GM21390 (cell line): Measurements from ENCODE around the gene SCN8A.

Experiments used
- ATAC-seq: cut with Tn5 transposase; IDR thresholded peaks from one replicate; pipeline ENCODE4 v1.9.1; 2021; ENCODE audit not compliant: unreplicated experiment

SCN8A gene

DNA sequence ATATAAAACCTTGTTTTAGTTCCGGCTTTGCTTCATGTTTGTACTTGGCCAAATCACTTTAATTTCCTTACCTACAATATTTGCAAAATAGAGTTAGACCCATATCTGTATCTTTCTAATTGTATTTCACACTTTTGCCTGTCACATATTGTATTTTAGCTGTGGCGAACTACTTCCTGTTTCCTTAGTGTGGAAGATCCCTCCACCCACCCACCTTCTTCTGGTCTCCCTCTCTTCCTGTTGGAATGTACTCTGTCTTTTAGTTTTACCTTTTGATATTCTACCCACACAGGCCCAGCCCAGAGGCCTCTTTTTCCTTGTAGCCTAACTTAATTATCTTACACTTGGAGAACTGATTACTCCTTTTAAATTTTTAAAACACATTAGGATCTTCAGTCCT, 78.2 kb downstream of the SCN8A start:
- ATAC-seq, result no peak

DNA sequence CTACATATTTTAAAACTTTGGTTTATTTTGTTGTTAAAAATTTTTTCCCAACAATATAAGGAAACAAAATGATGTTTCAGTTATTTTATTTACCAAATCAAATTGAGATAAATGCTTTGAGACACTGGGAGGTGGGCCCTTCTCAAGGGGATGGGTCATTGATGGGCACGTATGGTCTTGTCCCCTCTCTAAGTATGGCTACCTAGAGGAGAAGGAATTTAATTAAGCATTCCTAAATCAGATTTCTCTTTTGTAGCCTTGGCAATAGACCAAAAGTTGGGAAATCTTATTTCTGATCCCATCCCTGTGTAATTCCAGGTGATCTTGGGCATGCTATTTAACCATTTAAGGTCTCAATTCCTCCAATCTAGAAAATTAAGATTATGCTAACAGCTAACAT, 79.0 kb downstream of the SCN8A start:
- ATAC-seq, result no peak

DNA sequence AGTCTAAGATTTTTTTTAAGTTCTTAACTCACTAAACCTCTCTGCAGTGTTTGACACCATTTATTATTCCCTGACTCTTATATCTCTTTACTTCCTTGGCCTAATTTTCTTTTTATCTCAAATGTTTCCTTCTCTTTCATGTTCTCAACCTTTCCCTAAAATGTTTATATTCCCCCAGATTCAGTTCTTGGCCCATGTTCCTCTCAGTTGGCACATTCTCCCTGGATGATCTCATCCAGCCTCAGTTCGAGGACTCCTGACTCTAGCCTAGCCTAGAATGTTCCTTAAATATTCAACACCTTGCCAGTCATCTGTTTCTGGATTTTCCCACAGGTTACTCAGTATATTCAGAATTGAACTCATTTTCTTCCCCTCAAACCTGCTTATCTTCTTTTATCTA, 81.3 kb downstream of the SCN8A start:
- ATAC-seq, result no peak

DNA sequence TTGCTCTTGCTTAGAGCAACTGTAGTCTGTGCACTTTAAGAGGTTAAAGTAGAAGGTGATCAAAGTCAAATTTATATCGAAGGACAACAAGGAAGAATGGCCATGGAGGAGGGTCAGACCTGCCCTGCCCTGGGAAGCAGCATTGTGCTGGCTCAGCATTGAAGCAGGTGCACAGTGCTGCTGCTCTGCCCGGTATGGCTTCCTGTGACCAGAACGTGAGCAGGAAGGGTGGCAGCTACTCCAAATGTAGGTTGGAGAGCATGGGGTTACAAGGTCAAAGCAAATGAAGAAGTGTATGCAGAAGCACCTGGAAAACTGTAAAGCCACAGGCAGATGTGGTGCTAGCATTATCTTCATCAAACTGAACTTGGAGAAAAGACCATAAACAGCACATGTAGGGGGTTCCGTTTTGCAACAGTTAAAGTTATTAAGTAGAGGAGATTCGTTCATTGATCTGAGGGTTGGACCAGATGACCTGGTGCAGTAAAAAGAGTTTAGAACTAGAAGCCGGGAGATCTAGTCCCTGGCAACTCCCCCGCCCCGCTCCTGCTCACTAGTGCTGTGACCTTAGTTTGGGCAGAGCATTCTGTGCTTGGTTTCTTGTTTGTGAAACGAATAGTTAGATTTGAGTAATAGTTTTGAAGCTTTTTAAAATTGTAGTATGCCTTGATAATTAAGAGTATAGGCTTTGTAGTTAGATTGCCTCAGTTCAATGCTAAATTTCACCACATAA, 84.2 kb downstream of the SCN8A start:
- ATAC-seq, result no peak

DNA sequence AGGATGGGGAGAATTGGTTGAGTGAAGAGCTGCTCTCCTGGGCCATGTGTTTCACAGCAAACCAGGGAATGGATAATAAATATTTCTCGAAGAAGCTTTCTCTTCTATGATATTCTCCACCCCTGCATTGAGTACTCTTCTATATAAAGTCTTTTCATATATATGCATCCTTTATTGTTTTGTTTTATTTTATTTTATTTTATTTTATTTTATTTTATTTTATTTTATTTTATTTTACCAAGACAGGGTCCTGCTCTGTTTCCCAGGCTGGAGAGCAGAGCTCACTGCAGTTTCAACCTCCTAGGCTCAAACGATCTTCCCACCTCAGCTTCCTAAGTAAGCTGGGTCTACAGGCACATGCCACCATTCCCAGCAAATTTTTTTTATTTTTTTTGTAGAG, 85.8 kb downstream of the SCN8A start:
- ATAC-seq, result no peak

DNA sequence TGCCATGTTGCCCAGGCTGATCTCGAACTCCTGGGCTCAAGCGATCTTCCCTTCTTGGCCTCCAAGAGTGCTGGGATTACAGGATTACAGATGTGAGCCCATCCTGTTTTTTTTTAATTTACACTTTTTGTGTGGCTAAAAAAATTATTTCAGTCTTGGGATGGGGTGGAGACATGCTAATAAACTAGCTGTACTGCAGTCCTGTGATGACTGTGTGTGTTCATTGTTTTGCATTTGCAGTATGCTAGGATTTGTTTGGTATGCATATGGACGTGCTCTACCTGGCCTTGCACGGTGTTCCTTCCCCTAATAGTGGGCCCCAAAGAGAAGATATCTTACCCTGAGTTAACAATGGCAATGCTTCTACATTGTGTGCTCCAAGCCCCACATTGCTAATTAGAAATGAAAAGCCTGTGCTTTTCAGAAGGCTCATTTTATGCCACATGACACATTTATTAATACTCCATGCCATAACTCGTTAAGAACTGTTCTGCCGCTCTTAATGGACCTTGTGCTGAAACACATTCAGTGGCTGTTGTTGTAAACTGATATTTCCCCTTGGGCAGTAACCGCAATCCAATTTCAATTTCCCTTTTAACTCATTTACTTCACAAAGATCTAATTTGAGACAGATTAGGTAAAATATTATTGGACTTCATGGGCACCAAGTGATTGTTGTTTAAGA, 86.4 kb downstream of the SCN8A start:
- ATAC-seq, result no peak

DNA sequence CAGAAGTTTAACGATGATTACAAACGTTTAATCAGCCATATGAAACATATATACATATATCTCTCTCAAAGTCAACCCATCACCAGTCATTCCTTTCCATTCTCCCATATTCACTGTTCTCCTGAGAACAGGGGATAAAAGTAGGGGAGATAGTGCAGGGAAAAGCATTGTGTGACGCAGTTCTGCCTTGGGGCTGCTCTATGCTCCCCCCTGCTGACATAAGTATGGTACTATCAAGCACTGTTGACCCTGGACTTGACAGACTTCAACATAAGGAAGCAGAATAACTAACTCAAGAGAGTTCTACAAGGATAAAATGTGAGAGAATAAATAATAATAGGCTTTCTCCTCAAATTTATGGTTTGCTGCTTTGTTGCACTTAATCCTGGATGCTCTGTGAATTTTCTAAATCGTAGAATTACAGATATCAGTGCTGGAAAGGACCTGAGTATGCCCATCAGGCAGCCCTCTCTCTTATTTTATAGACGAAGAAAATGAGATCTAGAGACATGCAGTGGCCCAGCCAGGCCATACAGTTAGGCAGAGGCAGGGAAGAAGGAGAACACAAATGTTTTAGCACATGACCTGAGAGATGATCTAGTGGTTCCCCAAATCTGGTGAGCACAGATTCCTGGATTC, 87.2 kb downstream of the SCN8A start:
- ATAC-seq, result no peak

DNA sequence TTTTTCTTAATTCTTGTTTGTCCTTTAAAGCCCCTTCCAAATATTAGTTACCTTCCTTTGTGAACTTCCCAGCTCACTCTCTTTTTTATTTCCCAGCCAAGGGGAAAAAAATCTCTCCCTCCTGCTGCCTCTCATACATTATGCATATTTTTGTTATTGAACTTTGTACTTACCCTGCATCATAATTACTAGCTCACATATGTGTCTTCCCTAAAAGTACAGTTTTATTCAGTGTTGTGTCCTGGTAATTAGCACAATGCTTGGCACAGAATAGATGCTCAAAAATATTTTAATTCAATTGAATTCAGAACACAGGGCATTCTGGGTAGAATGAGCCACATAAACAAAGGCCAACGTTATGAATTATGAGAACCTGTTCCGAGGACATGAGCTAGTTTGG, 91.9 kb downstream of the SCN8A start:
- no peak for ATAC-seq

DNA sequence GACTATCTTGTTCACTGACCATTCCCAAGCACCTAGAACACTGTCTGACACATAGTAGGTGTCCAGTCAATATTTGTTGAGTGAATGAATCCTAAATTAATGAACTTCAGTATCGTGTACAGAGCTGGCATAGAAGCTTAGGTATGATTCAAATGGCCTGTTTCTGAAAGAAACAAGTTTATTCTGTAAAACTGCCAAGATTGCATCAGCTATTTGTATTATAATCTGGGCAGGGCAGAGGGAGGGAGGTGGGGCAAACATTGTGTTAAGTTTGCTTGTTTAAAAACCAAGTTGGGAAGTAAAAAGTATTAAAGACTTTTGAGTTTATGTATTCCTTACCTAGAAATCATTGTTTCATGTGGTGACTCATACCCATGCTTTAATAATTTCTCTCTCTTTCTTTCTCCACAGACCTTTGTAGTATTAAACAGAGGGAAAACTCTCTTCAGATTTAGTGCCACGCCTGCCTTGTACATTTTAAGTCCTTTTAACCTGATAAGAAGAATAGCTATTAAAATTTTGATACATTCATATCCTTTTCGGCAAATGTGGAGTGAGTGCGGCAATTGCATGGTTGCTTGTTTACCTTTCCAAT, 92.8 kb downstream of the SCN8A start:
- no peak for ATAC-seq

DNA sequence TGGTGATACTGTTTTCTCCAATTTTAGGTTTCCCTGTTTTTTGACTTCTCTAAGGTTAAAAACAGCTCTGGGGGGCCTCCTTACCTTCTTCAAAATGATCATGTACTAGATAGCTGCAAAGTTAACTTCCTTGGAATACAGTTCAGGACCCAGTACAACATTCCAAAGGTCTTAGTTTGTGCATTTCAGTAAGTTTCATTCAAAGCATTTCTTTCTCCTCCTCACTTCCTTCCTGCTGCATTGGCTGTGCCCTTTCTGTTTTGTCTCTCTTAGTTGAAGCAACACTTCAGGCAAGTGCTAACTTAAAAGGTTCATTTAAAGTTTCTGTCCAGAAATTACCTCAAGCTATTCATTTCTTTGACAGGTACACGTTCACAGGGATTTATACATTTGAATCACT, 95.7 kb downstream of the SCN8A start:
- ATAC-seq, result no peak

DNA sequence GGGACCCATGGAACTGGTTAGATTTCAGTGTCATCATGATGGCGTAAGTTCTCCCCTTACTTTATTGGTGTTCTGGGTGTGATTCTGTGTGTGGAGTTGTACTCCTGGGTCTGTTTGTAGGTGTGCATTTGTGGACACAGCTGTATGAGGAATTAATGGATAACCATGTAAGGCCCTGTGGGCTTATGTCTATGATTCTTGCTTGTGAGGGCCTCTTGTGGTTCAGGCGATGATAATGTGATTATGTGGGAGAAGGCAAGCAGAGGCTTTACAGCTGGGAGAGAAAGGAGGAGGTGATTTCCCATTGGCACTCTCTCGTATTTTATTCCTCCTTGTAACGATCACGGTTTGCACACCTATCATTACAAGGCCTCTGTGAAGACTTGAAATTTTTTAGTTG, 96.1 kb downstream of the SCN8A start:
- no peak for ATAC-seq

DNA sequence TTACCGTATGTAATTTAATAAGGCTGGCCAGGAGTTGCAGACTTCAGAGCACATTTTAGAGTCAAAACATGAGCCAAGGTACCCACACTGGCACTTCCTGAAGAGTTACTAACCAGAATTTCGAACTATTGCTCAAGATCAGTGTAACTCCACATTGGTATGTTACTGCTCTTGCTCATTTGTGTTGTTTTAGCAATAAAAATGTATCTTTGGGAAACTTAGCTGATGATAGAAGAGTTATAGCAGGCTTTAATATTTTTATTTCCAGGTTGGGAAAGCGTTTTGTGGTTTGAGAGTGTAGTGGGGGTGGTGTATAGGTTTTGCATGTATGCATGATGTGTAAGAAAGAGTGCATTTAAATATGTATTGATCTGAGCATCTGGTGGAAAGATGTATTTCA, 96.6 kb downstream of the SCN8A start:
- ATAC-seq, result no peak

DNA sequence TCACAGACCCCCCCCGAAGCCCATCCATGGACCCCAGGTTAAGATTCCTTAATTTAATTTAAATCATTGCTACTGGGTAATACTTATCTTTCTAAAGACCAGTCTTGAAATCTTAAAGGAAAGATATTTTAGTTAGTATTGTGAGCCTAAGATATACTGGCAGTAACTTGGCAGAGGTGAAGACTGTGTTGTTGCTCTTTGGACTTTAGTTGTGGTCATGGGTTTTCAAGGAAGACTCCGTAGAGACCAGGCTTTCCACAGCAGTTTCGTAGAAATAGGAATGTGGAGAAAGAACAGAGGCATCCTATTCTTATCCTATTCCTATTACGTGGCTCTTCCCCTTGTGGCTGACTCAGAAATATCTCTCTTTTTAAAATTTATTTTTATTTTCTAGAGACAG, 99.0 kb downstream of the SCN8A start:
- ATAC-seq, result no peak

DNA sequence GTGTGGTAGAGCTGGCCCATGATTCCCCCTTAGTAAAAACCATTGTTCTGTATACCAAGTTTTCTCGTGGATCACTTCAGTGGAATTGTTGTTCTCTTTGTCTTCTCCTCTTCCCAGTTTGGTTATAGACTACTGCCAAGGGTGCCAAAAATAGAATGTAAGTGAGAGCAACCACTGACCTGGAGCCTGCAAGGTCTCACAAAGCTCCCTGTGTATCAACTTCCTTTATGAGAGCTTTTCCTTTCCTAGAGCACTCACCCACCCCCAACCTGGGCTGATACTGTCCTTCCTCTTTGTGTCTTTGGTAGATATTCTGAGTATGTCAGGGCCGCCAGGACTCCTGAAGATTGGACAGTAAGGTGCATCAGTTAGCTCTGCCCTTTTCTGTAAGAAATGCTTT, 101.0 kb downstream of the SCN8A start:
- no peak for ATAC-seq

DNA sequence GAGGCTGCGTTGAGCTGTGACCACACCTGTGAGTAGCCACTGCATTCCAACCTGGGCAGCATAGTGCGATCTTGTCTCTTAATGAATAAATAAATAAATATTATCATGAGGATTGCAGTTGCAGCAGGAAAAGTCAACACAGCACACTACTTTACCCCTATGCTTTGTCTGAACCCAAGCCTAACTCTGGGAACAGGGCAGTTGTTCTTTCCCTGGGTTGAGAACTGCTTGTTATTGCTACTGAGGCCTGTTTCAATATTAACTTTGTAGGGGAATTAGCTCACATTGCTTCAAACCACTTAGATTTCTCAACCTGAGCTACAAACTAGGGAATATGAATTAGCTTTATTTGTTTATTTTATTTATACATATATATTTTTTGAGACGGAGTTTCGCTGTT, 102.5 kb downstream of the SCN8A start:
- ATAC-seq, result no peak

DNA sequence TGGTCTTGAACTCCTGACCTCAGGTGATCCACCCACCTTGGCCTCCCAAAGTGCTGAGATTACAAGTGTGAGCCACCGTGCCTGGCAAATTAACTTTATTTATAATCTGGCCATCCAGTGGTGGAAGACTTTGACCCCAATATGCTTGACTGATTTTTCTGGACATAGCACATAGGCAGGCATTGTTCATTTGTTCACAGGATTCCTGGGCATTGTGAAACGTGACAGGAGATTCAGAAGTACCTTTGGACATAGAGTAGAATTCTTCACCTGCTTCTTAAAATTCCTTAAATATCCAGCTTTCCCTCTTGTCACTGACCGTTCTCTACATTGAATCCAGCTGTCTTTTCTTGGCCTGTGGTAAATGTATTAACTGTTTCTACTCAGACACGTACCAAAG, 103.1 kb downstream of the SCN8A start:
- no peak for ATAC-seq

DNA sequence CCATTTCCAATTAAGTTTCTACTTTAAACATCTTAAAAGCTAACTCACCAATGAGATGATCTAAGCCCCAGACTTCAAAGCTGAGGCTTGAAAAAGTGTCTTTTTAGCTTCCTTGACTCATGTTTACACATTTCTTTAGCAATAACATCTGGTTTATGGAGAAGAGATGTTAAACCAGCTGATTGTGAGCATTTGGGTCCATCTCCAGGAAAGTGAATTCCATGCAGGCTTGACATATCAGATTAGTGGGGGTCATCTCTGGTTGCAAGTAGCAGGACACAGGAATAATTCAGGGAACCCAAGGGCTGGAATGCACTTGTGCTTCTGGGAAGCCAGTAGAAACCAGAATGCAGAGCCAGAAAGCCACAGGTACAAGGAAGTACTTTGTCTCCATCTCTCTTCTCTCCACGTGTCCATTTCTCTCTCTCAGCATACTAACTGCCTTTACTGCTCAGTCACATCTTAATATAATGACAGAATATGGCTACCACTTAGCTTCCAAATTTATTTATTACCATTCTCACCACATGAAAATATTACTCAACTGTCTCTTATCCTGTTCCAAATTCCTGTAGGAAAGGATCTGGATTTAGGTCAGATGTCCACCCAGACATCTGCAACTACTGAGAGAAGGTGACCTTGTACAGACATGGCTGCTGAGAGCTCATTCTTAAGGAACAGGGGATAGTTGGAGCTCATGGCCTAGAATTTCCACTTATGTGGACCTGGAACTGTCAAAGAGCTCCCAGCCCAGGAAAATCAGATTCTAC, 104.4 kb downstream of the SCN8A start:
- no peak for ATAC-seq

DNA sequence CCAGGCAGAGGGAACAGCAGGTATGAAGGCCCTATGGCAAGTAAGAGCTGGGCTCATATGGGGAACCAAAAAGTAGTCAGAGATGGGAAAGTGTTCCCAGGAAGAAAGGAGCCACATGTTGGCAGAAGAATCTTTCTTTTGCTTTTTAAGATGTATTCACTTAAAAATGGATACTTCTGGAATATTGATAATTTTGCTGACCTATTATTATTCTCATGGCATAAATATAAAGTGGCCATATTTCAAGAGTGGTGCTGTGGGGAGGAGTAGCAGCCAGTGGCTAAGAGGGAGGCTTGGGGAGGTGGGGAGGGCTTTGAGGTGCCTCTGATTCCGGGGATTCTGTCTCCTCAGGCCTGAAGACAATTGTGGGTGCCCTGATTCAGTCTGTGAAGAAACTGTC, 108.2 kb downstream of the SCN8A start:
- no peak for ATAC-seq

DNA sequence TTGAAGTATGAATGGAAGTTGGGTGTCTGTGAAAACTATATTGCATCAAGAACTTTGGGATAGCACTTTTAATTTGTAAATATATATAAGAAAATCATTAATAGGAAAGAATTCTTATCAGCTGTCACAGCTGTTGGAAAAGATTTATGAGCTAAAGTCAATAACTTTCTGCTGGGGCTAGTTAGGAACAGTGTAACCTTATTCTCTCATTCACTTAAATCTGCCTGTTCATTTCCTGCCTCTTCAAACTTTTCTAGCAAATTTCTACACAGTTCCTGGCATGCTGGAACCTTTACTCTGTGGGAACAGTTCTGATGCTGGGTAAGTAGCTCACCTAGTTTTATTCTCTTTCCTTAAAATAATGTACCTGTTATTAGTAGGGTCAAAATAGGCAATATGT, 109.9 kb downstream of the SCN8A start:
- no peak for ATAC-seq

DNA sequence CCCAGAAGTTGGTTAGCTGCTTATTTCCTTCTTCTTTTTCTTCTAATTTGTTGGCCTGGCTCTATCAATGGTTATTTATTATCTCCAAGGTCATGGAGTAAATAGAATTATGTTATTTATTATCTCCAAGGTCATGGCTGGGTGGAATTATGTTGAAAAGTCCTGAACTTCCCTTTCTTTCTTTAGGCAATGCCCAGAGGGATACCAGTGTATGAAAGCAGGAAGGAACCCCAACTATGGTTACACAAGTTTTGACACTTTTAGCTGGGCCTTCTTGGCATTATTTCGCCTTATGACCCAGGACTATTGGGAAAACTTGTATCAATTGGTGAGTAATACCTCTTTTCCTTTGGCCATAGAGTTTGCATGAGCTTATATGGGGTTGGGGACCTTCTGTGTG, 111.6 kb downstream of the SCN8A start:
- no peak for ATAC-seq

DNA sequence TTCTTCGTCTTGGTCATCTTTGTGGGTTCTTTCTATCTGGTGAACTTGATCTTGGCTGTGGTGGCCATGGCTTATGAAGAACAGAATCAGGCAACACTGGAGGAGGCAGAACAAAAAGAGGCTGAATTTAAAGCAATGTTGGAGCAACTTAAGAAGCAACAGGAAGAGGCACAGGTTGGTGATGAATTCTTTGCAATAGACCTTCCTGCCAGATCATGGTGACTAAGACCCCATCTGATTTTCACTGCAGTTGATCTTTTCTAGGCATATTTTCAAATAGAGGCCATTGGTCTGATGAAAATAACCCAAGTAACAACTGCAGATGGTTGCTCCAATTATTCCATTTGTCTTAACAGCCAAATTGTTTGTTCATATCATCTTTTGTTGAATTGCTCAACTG, 114.4 kb downstream of the SCN8A start:
- no peak for ATAC-seq
